HEK293T (cell line): ENCODE results near the gene HSD17B1.

Experiments
- FOXM1 ChIP-seq: fragments of 450-650 bp; IDR thresholded peaks from 2 replicates; pipeline ENCODE4 v1.6.1; 2017; ENCODE audit warnings: mild to moderate bottlenecking, borderline replicate concordance
- TARDBP ChIP-seq: fragments of 450-650 bp; IDR thresholded peaks from 2 replicates; pipeline ENCODE4 v1.6.1; 2016
- ZNF384 ChIP-seq: fragments of 450-650 bp; IDR thresholded peaks from 2 replicates; pipeline ENCODE4 v1.6.1; 2016

- TF ChIP-seq ZNF384 (no peak), TARDBP (no peak), FOXM1 (no peak)
Observed at GRCh38 chr17:42527932-42528331, 24.8 kb upstream of the HSD17B1 start.
